ENCODE data around the gene RNASE4.

RNASE4 gene

DNA sequence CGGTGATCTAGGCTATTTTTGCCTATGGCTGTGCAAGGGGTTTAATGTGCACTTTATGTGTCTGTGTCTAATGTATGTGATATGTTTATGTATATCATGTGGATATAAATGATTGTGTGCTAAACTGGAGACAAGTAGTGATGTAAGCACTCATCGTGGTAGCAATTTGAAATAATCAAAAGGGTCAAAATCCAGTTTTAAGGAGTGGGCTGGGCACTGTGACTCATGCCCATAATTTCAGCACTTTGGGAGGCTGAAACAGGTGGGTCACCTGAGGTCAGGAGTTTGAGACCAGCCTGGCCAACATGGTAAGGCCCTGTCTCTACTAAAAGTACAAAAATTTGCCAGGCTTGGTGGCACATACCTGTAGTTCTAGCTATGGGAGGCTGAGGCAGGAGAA is 64.1 kb downstream of the RNASE4 start:
- DNase-seq: no peak

DNA sequence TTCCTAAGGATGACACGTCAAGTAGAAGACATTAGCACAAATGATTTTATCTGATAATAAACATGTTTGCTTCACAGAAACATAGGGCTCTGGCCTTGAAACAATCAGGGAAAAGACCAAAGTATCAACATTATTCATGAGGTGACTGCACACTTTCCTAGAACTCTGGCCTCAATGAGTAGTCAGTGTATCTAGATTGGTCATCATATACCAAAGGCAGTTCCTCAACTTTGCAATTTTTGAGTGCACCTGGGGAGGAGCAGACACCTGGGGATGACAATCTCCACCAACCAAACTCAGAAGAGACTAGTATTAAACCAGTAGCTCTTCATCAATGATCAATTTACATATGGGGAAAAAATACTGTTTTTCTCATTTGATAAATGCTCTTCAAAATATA is 65.8 kb downstream of the RNASE4 start:
- DNase-seq: no peak
